Measurements from ENCODE around the gene AGMO. TPM values are rescaled to one million over a fixed set of nuclear protein-coding genes. Genes with fewer than 3 reads are reported as not detected.
A peak's percentile ranks its signal among the peaks of the same experiment; 100 is the strongest.
"Not testable (repeated sequence)": the region's sequence is repeated elsewhere in the genome, so short reads cannot be mapped to it uniquely, and the experiment has no call there.

The AGMO gene
- polyA plus RNA-seq, 6 donors from 2014 or later = not detected

- DNase-seq = no peak
- H3K4me3 Mint-ChIP-seq = no peak overlapping the region
- H3K36me3 Mint-ChIP-seq = no peaks in the 10 kb centered on the region
- ATAC-seq (ENCODE audit: low read depth in 2 of 2) = no peak
- H3K9me3 Mint-ChIP-seq = peaks cover 0 to 7% (median 0%) of the 10 kb centered on the region in 7 donors
- H3K4me1 Mint-ChIP-seq = no peaks in the 10 kb centered on the region
- H3K27me3 Mint-ChIP-seq = no peaks in the 10 kb centered on the region
- no peak overlapping the region for H3K27ac Mint-ChIP-seq
Measured at GRCh38 chr7:15555381-15555859, 6.4 kb downstream of the AGMO start.

- Mint-ChIP-seq H3K9me3 (peaks cover 0 to 7% (median 0%) of the 10 kb centered on the region in 7 donors), H3K27ac (no peak overlapping the region)
Measured at GRCh38 chr7:15554744-15555143, 7.1 kb downstream of the AGMO start.

GRCh38 chr7:15554081-15554480 is 7.7 kb downstream of the AGMO start:
- H3K27ac Mint-ChIP-seq = peak overlapping the region in 1 of 6 donors; percentile 42
- H3K36me3 Mint-ChIP-seq = no peaks in the 10 kb centered on the region
- ATAC-seq (ENCODE audit: low read depth in 2 of 2) (no peak), DNase-seq (no peak)
- no peaks in the 10 kb centered on the region for H3K4me1 Mint-ChIP-seq
- H3K9me3 Mint-ChIP-seq = peaks cover 0 to 4% (median 0%) of the 10 kb centered on the region in 7 donors
- no peak overlapping the region for H3K4me3 Mint-ChIP-seq
- no peaks in the 10 kb centered on the region for H3K27me3 Mint-ChIP-seq

More at GRCh38 chr7:15554744-15555143, 7.1 kb downstream of the AGMO start:
- Mint-ChIP-seq H3K4me3 (no peak overlapping the region), H3K4me1 (no peaks in the 10 kb centered on the region), H3K36me3 (no peaks in the 10 kb centered on the region), H3K27me3 (no peaks in the 10 kb centered on the region)
- ATAC-seq (ENCODE audit: low read depth in 2 of 2) (no peak), DNase-seq (no peak)

GRCh38 chr7:15547320-15547719 is 14.5 kb downstream of the AGMO start:
- H3K4me1 Mint-ChIP-seq; H3K27me3 Mint-ChIP-seq; ATAC-seq (ENCODE audit: low read depth in 2 of 2); DNase-seq; H3K9me3 Mint-ChIP-seq; H3K27ac Mint-ChIP-seq; H3K36me3 Mint-ChIP-seq; H3K4me3 Mint-ChIP-seq: not testable (repeated sequence)

- DNase-seq (no peak), ATAC-seq (ENCODE audit: low read depth in 2 of 2) (no peak)
- H3K27ac Mint-ChIP-seq = no peak overlapping the region
- H3K4me3 Mint-ChIP-seq = no peak overlapping the region
- no peaks in the 10 kb centered on the region for H3K36me3 Mint-ChIP-seq
- no peaks in the 10 kb centered on the region for H3K4me1 Mint-ChIP-seq
- H3K27me3 Mint-ChIP-seq = no peaks in the 10 kb centered on the region
- H3K9me3 Mint-ChIP-seq = peaks cover 0 to 4% (median 2%) of the 10 kb centered on the region in 7 donors
Measured at GRCh38 chr7:15546272-15546792, 15.5 kb downstream of the AGMO start.

GRCh38 chr7:15544050-15544449 is 17.8 kb downstream of the AGMO start:
- H3K27ac Mint-ChIP-seq = no peak overlapping the region
- H3K36me3 Mint-ChIP-seq = no peaks in the 10 kb centered on the region
- no peaks in the 10 kb centered on the region for H3K4me1 Mint-ChIP-seq
- no peaks in the 10 kb centered on the region for H3K27me3 Mint-ChIP-seq
- peaks cover 0 to 10% (median 3%) of the 10 kb centered on the region in 7 donors for H3K9me3 Mint-ChIP-seq
- H3K4me3 Mint-ChIP-seq = no peak overlapping the region
- ATAC-seq (ENCODE audit: low read depth in 2 of 2) (no peak), DNase-seq (no peak)

GRCh38 chr7:15543256-15543655 is 18.6 kb downstream of the AGMO start:
- Mint-ChIP-seq H3K27ac (no peak overlapping the region), H3K4me1 (no peaks in the 10 kb centered on the region), H3K27me3 (no peaks in the 10 kb centered on the region), H3K4me3 (no peak overlapping the region), H3K9me3 (peaks cover 0 to 10% (median 5%) of the 10 kb centered on the region in 7 donors), H3K36me3 (no peaks in the 10 kb centered on the region)
- DNase-seq (no peak), ATAC-seq (ENCODE audit: low read depth in 2 of 2) (no peak)

- Mint-ChIP-seq H3K9me3 (peaks cover 0 to 11% (median 4%) of the 10 kb centered on the region in 7 donors), H3K27ac (no peak overlapping the region), H3K27me3 (no peaks in the 10 kb centered on the region), H3K4me3 (no peak overlapping the region), H3K36me3 (no peaks in the 10 kb centered on the region), H3K4me1 (no peaks in the 10 kb centered on the region)
- DNase-seq (no peak), ATAC-seq (ENCODE audit: low read depth in 2 of 2) (no peak)
Measured at GRCh38 chr7:15527648-15528047, 34.2 kb downstream of the AGMO start.

- no peak for DNase-seq
- Mint-ChIP-seq H3K36me3 (no peaks in the 10 kb centered on the region), H3K9me3 (peaks cover 1 to 14% (median 5%) of the 10 kb centered on the region in 7 donors), H3K4me1 (no peaks in the 10 kb centered on the region), H3K4me3 (no peak overlapping the region), H3K27me3 (no peaks in the 10 kb centered on the region), H3K27ac (no peak overlapping the region)
- no peak for ATAC-seq (ENCODE audit: low read depth in 2 of 2)
Measured at GRCh38 chr7:15525652-15526263, 36.1 kb downstream of the AGMO start.

GRCh38 chr7:15524077-15524476 is 37.7 kb downstream of the AGMO start:
- H3K27me3 Mint-ChIP-seq = no peaks in the 10 kb centered on the region

GRCh38 chr7:15517865-15518264 is 44.0 kb downstream of the AGMO start:
- H3K27ac Mint-ChIP-seq; DNase-seq; H3K4me1 Mint-ChIP-seq; H3K4me3 Mint-ChIP-seq; H3K36me3 Mint-ChIP-seq; ATAC-seq (ENCODE audit: low read depth in 2 of 2); H3K27me3 Mint-ChIP-seq: not testable (repeated sequence)
- peaks cover 1 to 21% (median 13%) of the 10 kb centered on the region in 7 donors for H3K9me3 Mint-ChIP-seq

More at GRCh38 chr7:15524077-15524476, 37.7 kb downstream of the AGMO start:
- no peak for ATAC-seq (ENCODE audit: low read depth in 2 of 2)
- no peaks in the 10 kb centered on the region for H3K36me3 Mint-ChIP-seq
- H3K9me3 Mint-ChIP-seq = peaks cover 3 to 21% (median 17%) of the 10 kb centered on the region in 7 donors
- no peaks in the 10 kb centered on the region for H3K4me1 Mint-ChIP-seq
- no peak for DNase-seq
- H3K27ac Mint-ChIP-seq = no peak overlapping the region
- H3K4me3 Mint-ChIP-seq = no peak overlapping the region

GRCh38 chr7:15515252-15515651 is 46.6 kb downstream of the AGMO start:
- H3K9me3 Mint-ChIP-seq = peaks cover 1 to 14% (median 7%) of the 10 kb centered on the region in 7 donors

GRCh38 chr7:15508258-15508657 is 53.6 kb downstream of the AGMO start:
- H3K4me3 Mint-ChIP-seq = no peak overlapping the region
- H3K36me3 Mint-ChIP-seq = no peaks in the 10 kb centered on the region
- H3K27me3 Mint-ChIP-seq = no peaks in the 10 kb centered on the region
- DNase-seq (no peak), ATAC-seq (ENCODE audit: low read depth in 2 of 2) (no peak)
- no peaks in the 10 kb centered on the region for H3K4me1 Mint-ChIP-seq
- H3K27ac Mint-ChIP-seq = no peak overlapping the region
- H3K9me3 Mint-ChIP-seq = no peaks in the 10 kb centered on the region

More at GRCh38 chr7:15515252-15515651, 46.6 kb downstream of the AGMO start:
- Mint-ChIP-seq H3K4me3 (no peak overlapping the region), H3K4me1 (no peaks in the 10 kb centered on the region), H3K36me3 (no peaks in the 10 kb centered on the region), H3K27me3 (no peaks in the 10 kb centered on the region), H3K27ac (no peak overlapping the region)
- no peak for ATAC-seq (ENCODE audit: low read depth in 2 of 2)
- no peak for DNase-seq

- DNase-seq = no peak
Measured at GRCh38 chr7:15507708-15508107, 54.1 kb downstream of the AGMO start.

More at GRCh38 chr7:15507708-15508107, 54.1 kb downstream of the AGMO start:
- Mint-ChIP-seq H3K9me3 (no peaks in the 10 kb centered on the region), H3K4me3 (no peak overlapping the region), H3K36me3 (no peaks in the 10 kb centered on the region), H3K27me3 (no peaks in the 10 kb centered on the region), H3K4me1 (no peaks in the 10 kb centered on the region), H3K27ac (no peak overlapping the region)
- no peak for ATAC-seq (ENCODE audit: low read depth in 2 of 2)
